Prostate gland (tissue), 2 donors: ENCODE measurements around the gene NFATC4.

Experiments used
- POLR2A ChIP-seq: fragments of 450-650 bp; IDR thresholded peaks from one replicate; pipeline ENCODE4 v1.6.1; 2016; ENCODE audit warnings: antibody characterized with exemption, mild to moderate bottlenecking
- TF ChIP-seq, protein P1 (sequence below), 4 experiments: fragments of 200-600 bp in 2 of 4; fragments of 450-650 bp in 2 of 4; sonication (generic) in 2 of 4; IDR thresholded peaks; 1 replicate in 3 of 4; 2 replicates in 1 of 4; pipeline ENCODE4 v1.5.1; 2016 to 2019; ENCODE audit warnings: antibody characterized with exemption in 4 of 4, mild to moderate bottlenecking in 2 of 4, moderate library complexity in 2 of 4

DNA sequence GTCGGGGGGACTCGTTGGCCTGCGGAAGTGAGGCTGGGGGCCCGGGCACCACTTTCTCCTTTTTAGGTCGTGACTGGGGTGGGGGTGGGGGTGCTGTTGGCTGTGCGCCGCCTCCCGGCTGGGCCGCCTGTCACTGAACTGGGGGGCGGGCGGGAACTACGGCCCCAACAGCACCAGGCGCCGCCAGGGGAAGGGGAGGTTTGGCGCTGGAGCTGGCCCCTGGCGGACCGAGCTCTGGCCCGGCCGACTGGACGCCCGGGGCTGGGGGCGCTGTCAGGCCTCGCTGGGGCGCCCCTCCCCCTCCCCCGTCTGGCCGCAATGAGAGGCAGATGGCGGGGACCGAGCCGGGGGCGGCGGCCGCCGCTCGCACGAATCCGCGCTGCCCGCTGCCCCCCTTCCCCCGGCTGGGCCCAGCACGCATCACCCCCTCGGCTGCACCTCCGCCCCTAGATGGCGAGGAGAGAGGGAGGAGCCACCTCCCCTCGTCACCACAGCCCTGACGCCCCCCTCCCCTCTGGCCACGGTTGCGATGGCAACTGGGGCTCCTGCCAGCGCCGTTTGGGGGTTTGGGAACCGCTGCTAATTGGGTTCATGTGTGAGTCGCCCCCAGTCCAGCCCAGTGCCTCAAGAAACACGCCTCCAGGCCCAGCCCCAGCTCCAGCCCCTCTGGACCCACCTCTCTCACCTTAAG is 723 bp downstream of the NFATC4 start:
- TF ChIP-seq, protein P1, sequence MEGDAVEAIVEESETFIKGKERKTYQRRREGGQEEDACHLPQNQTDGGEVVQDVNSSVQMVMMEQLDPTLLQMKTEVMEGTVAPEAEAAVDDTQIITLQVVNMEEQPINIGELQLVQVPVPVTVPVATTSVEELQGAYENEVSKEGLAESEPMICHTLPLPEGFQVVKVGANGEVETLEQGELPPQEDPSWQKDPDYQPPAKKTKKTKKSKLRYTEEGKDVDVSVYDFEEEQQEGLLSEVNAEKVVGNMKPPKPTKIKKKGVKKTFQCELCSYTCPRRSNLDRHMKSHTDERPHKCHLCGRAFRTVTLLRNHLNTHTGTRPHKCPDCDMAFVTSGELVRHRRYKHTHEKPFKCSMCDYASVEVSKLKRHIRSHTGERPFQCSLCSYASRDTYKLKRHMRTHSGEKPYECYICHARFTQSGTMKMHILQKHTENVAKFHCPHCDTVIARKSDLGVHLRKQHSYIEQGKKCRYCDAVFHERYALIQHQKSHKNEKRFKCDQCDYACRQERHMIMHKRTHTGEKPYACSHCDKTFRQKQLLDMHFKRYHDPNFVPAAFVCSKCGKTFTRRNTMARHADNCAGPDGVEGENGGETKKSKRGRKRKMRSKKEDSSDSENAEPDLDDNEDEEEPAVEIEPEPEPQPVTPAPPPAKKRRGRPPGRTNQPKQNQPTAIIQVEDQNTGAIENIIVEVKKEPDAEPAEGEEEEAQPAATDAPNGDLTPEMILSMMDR (IDR thresholded peaks at IDR 0.05) = no peak
- TF ChIP-seq POLR2A = peak; percentile 19
